Stimulated activated CD8-positive, alpha-beta memory T cell treated with anti-CD3 and anti-CD28 coated beads, Interleukin-12 subunit alpha, Interleukin-12 subunit beta, amount 100 ng/mL, for 24 hours (primary cell): ENCODE results near the gene CNOT6.

ENCODE experiments used
- DNase-seq: peaks from one replicate; pipeline ENCODE4 v3.0.0-alpha.2; 2020; ENCODE audit errors: extremely low read depth

Gene CNOT6

DNA sequence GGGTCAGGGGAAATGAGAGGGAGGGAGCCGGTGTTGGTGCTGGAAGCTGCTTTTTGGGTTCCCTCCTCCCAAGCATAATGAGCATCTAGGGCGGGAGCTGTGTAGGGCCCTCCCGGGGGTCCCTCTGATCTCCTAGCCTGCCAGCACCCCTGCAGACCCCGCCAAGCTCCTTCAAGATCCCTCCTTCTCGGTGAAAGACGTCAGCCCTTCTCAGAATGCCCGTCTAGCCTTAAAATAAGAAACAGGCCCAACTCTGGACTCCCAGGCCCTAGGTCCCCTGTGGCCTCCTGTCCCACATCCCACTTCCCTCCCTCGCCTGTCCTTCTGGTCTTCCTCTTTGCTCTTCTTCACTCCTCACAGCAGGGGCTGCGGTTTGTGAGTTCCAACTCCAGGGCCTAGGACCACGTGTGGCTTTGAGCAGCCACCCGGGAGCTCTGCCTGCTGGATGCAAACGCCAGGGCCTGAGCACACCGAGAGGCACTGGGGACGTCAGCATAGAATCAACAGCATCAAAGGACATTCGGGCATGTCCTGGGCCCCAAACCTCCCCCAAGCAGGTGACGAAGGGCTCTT, 105.9 kb downstream of the CNOT6 start:
- DNase-seq: no peak

- no peak for DNase-seq
These were observed 106.4 kb downstream of the CNOT6 start for GRCh38 chr5:180600554-180601041.

DNA sequence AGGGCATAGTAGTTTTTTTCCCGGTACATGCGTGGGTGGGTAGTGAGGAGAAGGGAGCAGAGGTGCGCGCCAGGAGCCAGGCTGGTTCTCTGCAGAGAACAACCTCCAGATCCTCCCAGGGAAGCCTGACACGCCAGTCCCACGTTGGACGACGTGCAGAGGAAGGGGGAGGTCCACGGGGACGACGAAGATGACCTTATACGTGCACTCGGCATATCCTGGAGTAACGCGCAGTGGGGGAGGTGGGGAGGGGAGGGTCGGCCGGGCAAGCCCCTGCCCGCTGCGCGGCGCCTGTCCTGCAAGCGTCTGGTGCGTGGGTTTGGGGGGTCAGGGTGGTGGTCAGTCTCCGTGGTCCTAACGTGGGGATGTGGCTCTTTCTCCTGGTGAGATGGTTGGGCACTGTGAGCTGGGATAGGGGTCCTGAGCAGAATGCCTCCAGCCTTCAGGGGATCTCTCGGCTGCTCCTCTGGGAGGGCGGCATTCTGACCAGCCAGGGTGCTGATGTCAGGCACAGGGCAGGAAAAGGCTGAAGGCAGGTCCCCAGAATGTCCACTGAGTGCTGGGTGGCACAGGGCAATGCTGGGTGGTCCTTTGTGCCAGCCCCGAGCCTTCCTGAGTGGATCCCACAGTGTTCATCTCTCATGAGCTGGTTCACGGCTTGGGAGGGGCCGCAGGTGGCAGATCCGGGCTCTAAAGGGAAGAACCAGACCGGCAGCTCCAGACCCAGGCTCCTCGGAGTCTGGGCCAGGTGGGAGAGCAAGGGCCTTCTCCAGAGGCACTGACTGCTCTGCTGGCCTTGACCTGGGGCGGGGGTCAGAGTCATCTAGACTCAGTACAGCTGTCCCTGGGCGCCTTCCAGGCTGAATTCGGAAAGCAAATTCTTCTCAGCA, 107.7 kb downstream of the CNOT6 start:
- no peak for DNase-seq

GRCh38 chr5:180602481-180603075, 108.4 kb downstream of the CNOT6 start:
- no peak for DNase-seq

GRCh38 chr5:180603076-180603594, 109.0 kb downstream of the CNOT6 start:
- DNase-seq: no peak

- DNase-seq: no peak
These were observed 110.1 kb downstream of the CNOT6 start for GRCh38 chr5:180604271-180604670.

DNA sequence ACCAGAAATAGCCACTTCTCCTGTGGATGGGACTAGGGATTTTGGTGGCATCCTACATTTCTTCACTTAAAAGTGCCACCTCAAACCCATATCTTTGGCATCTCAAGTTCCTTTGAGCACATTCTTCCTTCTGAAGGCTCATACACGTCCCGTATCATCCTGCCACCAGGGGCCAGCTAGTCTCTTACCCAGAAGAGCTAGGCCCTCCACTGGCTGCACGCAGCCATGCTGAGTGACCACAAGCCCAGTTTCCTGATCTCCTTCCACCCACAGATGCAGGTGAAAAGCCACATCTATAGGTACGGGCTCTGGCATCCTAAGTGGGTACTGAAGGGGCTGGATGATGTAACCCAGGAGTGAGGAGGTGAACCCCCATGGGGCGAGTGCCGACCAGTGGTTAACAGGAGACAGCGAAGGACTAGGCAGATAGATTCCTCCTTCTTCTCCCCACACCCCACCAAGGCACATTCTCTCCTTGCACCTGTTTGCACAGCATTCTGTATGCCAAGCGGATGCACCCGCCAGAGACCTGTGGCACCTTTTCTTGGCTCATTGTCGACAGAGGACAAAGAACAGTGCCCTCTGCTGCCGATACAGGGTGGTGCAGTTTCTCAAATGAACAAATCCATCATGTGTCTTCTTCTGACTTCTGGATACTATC, 111.5 kb downstream of the CNOT6 start:
- peak; percentile 27 for DNase-seq

GRCh38 chr5:180606215-180606785, 112.1 kb downstream of the CNOT6 start:
- DNase-seq: no peak

DNA sequence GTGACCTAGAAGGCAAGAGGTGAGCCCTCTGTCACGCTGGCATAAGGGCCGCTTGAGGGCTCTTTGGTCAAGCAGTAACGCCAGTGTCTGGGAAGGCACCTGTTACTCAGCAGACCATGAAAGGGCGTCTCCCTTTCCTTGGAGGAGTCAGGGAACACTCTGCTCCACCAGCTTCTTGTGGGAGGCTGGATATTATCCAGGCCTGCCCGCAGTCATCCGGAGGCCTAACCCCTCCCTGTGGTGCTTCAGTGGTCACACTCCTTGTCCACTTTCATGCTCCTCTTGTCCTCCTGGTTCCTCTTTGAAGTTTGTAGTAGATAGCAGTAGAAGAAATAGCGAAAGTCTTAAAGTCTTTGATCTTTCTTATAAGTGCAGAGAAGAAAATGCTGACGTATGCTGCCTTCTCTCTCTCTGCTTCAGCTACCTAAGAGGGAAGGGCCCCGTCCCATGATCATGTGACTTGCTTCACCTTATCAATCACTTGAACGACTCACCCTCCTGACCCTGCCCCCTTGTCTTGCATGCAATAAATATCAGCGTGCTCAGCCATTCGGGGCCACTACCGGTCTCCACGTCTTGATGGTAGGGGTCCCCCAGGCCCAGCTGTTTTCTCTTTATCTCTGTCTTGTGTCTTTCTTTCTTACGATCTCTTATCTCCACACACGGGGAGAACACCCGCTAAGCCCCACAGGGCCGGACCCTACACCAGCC, 113.8 kb downstream of the CNOT6 start:
- no peak for DNase-seq

- DNase-seq: no peak
These were observed 114.6 kb downstream of the CNOT6 start for GRCh38 chr5:180608572-180609310.

DNA sequence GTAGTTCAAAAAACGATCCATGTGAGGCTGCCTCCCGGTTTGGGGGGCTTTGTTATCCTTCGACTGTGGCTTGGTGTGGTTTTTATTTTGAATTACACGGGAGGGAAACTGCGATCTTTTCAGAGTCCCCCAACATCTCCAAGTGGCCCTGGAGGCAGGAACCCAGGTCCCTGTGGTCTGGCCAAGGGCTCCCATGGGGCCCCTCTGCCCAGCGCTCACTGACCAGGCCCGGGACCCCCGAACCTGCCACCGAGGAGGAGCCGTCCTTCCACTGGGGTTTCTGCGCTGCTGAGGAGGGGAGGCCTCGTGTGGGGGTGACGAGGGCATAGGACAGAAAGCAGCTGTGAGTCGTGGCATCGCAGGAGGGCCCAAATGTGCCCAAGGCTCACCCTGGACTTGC, 115.2 kb downstream of the CNOT6 start:
- DNase-seq: no peak

DNA sequence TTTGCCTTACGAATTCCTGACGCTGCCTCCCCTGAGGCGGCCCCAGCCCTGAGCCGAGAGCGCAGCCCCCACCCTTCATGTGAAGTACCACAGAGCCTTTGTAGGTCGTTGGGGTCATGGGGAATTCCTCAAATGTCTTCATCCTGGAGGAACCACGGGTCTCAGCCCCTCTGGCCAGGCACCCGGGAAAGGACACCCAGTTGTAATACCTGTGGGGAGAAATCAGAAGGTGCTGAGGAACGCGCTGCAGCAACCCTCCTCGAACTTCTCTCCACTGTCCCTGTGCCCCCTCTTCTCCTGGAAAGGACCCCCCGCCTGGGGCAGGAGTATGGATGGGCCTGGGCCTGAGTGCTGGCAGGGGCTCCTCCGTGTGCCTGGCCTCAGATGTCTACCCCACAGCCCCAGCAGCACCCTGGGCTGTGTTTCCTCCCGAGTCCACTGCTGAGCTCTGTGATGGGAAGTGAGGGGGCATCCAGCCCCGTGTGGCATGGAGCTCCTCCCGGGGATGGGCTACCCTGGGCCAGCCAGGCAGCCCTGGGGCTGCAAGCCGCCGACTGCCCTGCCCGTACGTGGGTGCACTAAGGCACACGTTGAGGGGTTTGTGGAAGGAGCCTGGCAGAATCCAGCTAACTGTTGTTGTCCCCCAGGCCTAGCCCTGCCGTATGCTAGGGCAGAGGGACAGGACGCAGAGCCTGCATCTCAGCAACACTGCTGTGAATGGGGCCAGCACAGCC, 115.8 kb downstream of the CNOT6 start:
- no peak for DNase-seq

DNA sequence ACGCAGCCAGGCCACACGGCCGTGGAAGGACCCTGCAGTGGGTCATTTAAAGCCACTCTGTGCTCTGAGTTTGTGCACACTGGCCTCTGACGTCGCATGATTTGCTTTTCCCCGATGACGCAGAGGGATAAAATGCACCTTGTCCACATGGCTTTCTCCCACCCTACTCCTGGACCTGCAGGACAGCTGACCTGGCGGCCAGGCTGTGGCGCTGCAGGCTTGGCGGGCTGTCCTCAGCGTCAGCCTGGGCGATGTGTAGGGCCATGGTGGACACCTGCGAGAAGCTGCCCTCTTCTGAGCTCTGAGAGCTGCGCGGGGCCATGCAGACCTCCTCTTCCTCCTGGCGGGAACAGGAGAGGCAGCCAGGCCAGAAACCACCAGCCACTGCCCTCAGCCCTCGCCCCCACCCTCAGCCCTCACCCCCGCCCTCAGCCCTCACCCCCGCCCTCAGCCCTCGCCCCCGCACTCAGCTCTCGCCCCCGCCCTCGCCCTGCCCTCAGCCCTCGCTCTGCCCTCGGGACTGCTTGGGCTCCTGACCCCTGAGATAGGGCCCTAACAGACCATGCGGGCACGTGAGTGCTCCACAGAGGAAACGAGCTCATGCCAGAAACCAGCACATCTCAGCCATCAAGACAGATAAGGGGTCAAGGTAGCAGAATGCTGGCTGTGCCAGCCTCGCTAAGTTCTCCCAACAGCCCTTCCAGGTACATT, 117.1 kb downstream of the CNOT6 start:
- no peak for DNase-seq

- DNase-seq: no peak
These were observed 118.5 kb downstream of the CNOT6 start for GRCh38 chr5:180612683-180613082.

GRCh38 chr5:180613188-180613813, 119.1 kb downstream of the CNOT6 start:
- no peak for DNase-seq

DNA sequence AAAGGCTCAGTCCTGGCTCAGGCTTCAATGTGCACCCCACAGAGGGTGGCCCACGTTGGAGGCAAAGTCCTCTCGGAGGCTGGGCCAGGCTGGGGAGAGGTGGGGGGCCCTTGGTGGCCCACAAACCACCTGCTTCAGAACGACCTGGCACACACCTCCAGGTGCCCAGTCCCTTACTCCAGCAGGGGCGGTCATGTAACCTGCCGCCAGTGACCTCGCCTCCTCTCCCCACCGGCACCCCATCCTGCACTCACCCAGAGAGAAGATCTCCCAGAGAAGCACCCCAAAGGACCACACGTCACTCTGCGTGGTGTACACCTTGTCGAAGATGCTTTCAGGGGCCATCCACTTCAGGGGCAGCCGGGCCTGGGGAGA, 119.6 kb downstream of the CNOT6 start:
- DNase-seq: no peak

- DNase-seq: no peak
These were observed 124.3 kb downstream of the CNOT6 start for GRCh38 chr5:180618487-180618828.

DNA sequence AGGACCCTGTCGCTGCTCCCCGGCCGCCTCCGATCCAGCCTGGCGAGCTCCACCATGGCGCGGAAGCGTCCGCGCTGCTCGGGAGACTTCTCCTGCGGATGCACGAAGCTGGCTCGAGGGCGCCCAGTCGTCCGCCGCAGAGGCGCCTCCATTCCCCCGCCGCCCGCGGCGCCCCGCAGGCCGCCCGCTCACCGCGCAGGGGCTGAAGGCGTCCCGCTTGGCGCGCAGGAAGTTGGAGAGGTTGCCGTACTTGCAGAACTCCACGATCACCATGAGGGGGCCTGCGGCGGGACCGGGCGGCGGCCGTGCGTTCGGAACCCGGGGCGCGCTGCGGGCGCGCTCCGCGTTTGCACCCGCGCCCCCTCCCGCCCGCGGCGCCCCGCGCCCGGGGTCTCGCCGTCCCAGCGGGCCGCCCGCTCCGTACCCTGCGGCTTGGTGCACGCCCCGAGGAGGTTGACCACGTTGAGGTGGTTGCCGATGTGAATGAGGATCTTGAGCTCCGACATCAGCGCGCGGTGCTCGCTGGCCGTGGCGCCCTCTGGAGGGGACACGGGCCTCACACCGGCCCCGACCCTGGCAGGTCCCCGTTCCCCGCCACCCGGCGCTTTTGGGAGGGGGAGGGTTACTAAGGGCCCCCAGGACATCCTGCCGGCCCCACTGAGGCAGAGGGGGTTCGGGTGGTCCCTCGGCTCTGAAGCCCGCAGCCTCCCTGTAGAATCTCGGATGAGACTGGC, 124.8 kb downstream of the CNOT6 start:
- DNase-seq: no peak
